ENCODE results near the gene TMOD1.
"Not testable (repeated sequence)": the region's sequence is repeated elsewhere in the genome, so short reads cannot be mapped to it uniquely, and the experiment has no call there.

Gene TMOD1

GRCh38 chr9:97571664-97572063, 70.2 kb downstream of the TMOD1 start:
- no peak for DNase-seq

DNA sequence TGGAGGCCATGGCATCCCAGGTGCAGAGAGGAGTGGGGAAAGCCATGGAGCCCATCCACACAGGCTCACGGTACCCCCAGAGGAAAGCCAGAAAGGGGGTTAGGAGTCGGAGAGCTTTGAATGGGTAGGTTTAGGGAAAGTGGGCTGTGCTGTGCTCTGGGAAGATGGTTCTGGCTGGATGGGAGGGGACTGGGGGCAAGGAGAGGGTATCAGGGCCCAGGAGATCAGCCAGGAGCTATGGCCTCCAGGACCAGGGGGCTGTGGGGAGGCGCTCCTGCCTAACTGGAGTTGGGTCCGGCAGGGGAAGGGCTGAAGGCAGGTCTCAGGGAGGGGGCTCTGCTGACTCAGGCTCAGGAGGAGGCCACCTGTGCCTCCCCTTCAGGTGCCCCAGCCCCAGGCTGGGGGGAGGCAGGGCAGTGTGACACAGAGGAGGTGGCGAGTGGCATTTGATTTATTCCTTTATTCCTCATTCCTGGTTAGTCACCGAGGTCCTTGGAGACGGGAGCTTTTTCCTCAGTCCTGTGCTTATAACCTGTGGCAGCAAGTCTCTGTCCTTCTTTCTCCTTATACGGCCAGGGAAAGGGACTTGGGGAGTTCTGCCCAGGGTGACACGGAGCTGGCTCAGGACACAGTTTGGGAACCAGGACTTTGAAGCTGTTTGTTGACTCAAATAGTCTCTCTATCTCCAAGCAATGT, 70.9 kb downstream of the TMOD1 start:
- no peak for DNase-seq

DNA sequence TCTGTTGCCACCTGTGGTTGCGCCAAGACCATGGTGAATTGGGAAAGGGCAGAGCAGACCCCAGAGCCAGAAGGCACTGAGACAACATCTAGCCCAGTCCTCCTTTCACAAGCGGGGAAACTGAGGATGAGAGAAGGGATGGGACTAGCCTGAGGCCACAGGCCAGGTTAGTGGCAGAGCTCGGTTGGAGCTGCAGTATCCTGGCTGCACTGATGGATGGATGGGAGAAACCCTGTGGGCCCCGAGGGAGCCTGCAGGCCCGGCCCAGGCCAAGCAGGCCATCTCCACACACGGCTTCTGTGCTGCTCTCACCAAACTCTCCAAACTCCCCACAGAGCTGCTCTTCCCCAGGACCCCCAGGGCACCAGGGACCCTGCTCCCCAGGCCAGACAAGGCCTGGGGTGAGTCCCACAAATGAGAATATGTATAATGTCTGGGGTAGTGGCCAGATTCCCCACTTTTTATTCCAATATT, 71.5 kb downstream of the TMOD1 start:
- no peak for DNase-seq

DNA sequence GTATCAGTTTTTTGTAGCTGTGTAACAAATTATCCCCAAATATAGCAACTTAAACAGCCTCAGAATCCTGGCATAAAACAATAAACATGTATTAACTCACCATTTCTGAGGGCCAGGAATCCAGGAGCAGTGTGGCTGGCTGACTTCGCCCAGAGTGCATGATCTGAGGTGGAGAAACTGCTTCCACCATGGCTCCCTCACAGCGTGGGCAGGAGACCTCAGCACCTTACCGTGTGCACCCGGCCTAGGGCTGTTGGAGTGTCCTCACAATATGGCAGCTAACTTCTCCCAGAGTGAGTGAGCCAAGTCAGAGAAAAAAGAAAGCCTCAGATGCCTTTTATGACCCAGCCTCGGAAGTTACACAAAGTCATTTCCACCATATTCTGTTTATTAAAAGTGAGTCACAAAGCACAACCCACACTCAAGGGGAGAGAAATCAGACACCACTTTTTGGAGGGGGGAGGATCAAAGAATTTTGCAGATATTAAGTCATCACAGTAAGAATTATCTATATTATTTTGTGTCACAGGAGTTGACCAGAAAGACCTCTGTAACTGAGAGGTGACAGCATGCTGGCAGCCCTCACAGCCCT, 72.1 kb downstream of the TMOD1 start:
- DNase-seq = no peak

- not testable (repeated sequence) for DNase-seq
Observed at GRCh38 chr9:97574101-97574571, 72.7 kb downstream of the TMOD1 start.

DNA sequence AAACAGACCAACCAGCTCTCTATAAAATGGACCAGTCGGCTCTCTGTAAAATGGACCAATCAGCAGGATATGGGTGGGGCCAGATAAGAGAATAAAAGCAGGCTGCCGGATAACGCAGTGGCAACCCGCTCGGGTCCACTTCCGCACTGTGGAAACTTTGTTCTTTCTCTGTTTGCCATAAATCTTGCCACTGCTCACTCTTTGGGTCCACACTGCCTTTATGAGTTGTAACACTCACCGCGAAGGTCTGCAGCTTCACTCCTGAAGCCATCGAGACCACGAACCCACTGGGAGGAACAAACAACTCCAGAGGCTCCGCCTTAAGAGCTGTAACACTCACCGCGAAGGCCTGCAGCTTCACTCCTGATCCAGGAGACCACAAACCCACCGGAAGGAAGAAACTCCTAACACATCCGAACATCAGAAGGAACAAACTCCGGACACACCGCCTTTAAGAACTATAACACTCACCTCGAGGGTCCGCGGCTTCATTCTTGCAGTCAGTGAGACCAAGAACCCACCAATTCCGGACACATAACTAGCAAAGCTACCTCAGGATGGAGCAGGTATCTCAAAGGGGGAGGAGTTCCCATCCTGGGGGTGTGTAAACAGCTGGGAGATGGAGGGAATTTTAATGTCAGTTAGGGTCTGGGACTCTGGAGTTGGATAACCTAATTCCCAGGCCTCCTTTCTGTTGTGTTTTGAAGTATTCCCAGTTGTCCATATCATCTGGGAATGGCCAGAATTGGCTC, 73.6 kb downstream of the TMOD1 start:
- not testable (repeated sequence) for DNase-seq

DNA sequence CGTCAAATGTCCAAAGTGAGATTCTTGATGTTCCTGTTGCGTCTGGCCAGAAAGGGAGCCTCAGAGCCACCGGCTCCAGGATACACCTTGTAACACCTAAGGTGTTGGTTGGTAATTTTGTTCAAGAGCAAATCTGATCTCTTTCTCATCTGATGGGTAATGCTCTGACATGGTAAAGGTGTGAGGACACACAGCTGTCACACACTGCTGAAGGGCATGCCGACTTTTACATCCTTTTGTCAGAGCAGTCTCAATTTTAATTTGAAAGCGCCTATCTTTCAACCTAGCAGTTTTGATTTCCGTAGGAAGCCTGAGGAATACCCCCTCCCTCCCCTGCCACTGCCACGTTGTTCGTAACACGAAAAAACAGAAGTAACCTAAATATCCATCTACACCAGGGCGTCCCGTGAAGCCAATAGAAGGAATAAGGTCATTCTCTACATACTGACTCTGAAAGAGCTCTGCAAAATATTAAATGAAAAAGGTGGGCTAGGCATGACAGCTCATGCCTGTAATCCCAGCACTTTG, 74.3 kb downstream of the TMOD1 start:
- no peak for DNase-seq

DNA sequence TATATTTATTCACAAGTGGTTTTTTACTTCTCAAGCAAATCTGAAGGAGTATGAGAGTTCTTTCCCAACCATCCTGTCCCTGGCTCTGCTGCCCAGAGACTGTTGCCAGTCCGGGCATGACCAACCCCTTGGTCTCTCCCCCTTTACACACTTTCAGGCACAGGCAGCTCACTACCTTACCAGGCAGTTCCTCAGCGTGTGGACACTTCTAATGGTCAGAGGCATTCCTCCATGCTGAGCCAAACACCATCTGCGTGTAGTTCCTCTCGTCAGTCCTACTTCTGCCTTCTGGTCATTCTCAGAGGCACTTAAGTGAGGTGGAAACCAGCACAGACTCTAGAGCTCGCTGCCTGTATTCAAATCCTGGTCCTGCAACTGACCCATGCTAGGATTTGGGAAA, 75.6 kb downstream of the TMOD1 start:
- no peak for DNase-seq

GRCh38 chr9:97578846-97579245, 77.4 kb downstream of the TMOD1 start:
- no peak for DNase-seq

DNA sequence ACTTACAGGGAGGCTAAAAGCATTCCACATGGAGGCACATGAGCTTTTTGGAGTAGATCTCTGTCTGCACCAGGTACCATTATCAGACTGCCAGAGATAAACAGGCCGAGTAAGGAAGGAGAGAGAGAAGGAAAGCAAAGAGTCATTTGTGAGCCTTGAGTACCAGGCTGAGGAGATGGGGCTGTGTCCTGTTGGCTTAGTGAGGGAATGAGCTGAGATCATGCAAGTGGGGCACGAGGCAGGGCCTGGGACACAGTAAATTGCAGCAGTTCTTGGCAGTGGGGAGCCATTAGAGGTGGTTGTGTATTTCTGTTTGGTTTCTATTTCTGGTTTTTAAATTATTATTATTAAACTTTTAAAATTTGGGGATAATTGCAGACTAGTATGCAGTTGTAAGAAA, 78.4 kb downstream of the TMOD1 start:
- no peak for DNase-seq

GRCh38 chr9:97581590-97581989, 80.1 kb downstream of the TMOD1 start:
- DNase-seq = not testable (repeated sequence)

- DNase-seq = not testable (repeated sequence)
Observed at GRCh38 chr9:97584778-97585177, 83.3 kb downstream of the TMOD1 start.

GRCh38 chr9:97586909-97587308, 85.4 kb downstream of the TMOD1 start:
- DNase-seq = not testable (repeated sequence)

DNA sequence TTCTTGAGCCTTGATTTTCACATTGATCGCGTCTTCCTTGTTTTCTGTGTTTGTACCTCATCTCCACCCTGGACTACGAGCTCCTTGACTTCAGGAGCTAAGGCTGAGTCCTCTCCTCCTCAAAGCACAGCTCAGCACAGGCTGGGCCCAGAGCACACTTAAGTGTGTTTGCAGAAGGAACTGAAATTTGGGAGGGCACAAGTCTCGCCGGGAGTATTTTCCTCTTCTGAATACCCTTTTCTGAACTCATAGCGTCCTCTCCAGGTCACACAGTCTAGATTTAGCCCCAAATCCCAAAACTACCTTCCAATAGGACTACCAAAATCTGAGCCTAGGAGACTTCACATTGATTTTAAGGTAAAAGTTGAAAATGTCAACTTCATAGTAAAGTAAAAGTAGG, 90.1 kb downstream of the TMOD1 start:
- no peak for DNase-seq

DNA sequence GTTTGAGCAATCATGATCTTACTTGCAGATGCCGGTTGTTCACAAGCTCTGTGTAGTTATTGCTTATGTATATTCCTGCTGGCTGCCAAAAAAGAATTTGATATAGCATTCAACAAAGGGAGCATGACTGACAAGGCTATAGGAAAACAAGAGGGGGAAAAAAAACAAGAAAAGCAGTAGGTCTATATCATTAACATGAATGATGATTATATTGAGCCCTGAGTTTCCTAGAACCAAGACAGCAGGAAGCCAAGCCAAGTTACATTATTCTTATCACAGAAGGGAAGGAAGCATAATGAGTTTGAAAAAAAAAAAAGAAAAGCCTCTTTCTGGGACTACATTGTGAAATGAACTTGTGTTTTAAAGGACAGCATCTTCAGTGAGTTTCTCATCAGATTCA, 90.7 kb downstream of the TMOD1 start:
- no peak for DNase-seq

DNA sequence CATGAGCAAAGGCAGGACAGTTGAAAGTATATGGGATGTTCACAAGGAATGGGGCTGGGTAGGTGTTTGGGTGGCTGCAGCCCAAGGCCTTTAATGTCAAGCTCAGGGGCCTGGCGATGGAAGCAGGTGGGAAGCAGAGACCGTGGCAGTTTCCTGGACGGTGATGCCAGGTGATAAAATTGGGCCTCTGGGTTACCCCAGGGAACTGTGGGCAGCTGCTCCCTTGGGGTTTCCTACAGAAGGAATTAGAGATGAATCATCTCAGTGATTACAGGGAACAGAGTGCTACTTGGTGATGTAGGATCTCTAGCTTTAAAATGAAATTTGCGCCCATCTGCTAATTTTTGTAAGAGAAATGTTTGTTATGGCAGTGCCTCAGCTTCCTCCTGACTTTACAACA, 92.5 kb downstream of the TMOD1 start:
- peak in 1 of 2 experiments; percentile 36 for DNase-seq

- DNase-seq = peak; percentile 27 to 73
Observed at GRCh38 chr9:97594381-97594921, 93.0 kb downstream of the TMOD1 start.

- no peak for DNase-seq
Observed at GRCh38 chr9:97596906-97597305, 95.4 kb downstream of the TMOD1 start.

GRCh38 chr9:97598461-97599288, 97.2 kb downstream of the TMOD1 start:
- peak; percentile 38 to 75 for DNase-seq

DNA sequence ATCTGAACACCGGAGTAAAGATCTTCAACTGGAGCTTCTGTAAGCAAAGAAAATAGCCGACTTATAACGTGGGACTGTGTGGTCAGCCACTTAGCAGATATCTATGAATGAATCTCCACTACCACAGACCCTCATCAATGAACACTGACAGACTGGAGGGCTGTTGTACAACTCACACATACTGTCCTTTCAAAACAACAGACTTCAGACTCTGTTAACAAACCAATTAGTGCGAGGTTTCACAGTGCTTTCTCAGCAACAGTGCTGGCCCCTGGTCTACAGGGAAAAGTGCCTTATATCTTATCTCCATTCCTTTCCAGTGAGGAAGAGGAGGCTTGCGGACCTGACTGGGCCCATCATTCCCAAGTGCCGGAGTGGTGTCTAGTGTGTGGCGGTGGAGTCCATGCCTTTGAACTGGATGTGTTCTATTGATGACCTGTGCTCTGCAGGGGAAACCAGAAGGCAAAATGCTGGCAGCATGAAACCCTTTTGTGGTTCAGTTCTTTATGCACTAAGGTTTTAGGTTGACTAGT, 97.9 kb downstream of the TMOD1 start:
- no peak for DNase-seq

GRCh38 chr9:97600531-97601227, 99.2 kb downstream of the TMOD1 start:
- no peak for DNase-seq

Measured in SHP77 (cell line).